Smooth muscle cell (in vitro differentiated cells): ENCODE results near the gene SEMA4D. TPM values are rescaled to one million over a fixed set of nuclear protein-coding genes. Genes with fewer than 3 reads are reported as not detected.

Experiments
- DNase-seq: peaks from one replicate; lab custom pipeline; 2025; ENCODE audit not compliant: unreplicated experiment; lab: John Stamatoyannopoulos, UW
- H2AFZ ChIP-seq: fragments of 200-600 bp; sonication (generic); 2 replicates; pipeline ENCODE4 v1.6.0; 2016; ENCODE audit warnings: antibody characterized with exemption, low read depth, mild to moderate bottlenecking
- H3F3A ChIP-seq: fragments of 200-600 bp; sonication (generic); 2 replicates; pipeline ENCODE4 v1.6.0; 2017; ENCODE audit warnings: antibody characterized with exemption, low read depth
- H3K27ac ChIP-seq: fragments of 200-600 bp; sonication (generic); 2 replicates; pipeline ENCODE4 v1.5.1; 2016; ENCODE audit warnings: low read depth, mild to moderate bottlenecking
- H3K27me3 ChIP-seq: fragments of 200-600 bp; sonication (generic); 2 replicates; pipeline ENCODE4 v1.6.1; 2016; ENCODE audit warnings: low read depth, mild to moderate bottlenecking
- H3K36me3 ChIP-seq: fragments of 200-600 bp; sonication (generic); 2 replicates; pipeline ENCODE4 v1.5.1; 2016; ENCODE audit warnings: low read depth
- H3K4me1 ChIP-seq: fragments of 200-600 bp; sonication (generic); 2 replicates; pipeline ENCODE4 v1.5.1; 2016; ENCODE audit warnings: low read depth
- H3K4me2 ChIP-seq: fragments of 200-600 bp; sonication (generic); 2 replicates; pipeline ENCODE4 v1.6.0; 2016; ENCODE audit warnings: mild to moderate bottlenecking
- H3K4me3 ChIP-seq: fragments of 200-600 bp; sonication (generic); 2 replicates; pipeline ENCODE4 v1.5.1; 2016; ENCODE audit warnings: mild to moderate bottlenecking
- H3K79me2 ChIP-seq: fragments of 200-600 bp; sonication (generic); 2 replicates; pipeline ENCODE4 v1.6.0; 2016; ENCODE audit warnings: low read depth, mild to moderate bottlenecking
- H3K9ac ChIP-seq: fragments of 200-600 bp; sonication (generic); 2 replicates; pipeline ENCODE4 v1.6.0; 2016; ENCODE audit warnings: low read depth
- H3K9me3 ChIP-seq: fragments of 200-600 bp; sonication (generic); replicated peaks from 2 replicates; pipeline ENCODE4 v1.5.1; 2016; ENCODE audit warnings: low read depth
- H4K20me1 ChIP-seq: fragments of 200-600 bp; sonication (generic); 2 replicates; pipeline ENCODE4 v1.6.0; 2016; ENCODE audit warnings: low read depth
- CTCF ChIP-seq: fragments of 200-600 bp; sonication (generic); IDR thresholded peaks from 2 replicates; pipeline ENCODE4 v1.5.1; 2017; ENCODE audit warnings: borderline replicate concordance, mild to moderate bottlenecking, antibody characterized with exemption; ENCODE audit not compliant: insufficient read depth, poor library complexity, severe bottlenecking
- WGBS: methylation state at CpG from one replicate; pipeline ENCODE4 v1.1.7; 2016; ENCODE audit warnings: low lambda C conversion rate; 5-methylcytosine and 5-hydroxymethylcytosine counted together
- polyA plus RNA-seq: library from polyadenylated mRNA; unstranded; fragments of >200 nt; fragmentation: Nextera tagmentation; extraction: Ambion mirVana; gene quantifications from 2 replicates; pipeline ENCODE4 v1.2.1, GENCODE V29; 2016
- total RNA-seq: library from RNA; depleted of rRNA; stranded (reverse); fragments of >200 nt; gene quantifications from 2 replicates; pipeline ENCODE4 v1.2.3, GENCODE V29; 2014

SEMA4D gene
- total and polyA plus RNA-seq, 2 experiments from 2014 or later, result 0.63 to 2.7 TPM

- Histone ChIP-seq H3K27me3 (no peaks in the 10 kb centered on the region), H4K20me1 (no peaks in the 10 kb centered on the region), H3K4me1 (peaks cover 26% of the 10 kb centered on the region), H3K9me3 (no peaks in the 10 kb centered on the region), H3F3A (no peaks in the 10 kb centered on the region), H3K9ac (no peak overlapping the region), H3K4me3 (no peak overlapping the region), H3K79me2 (no peaks in the 10 kb centered on the region), H3K4me2 (no peak overlapping the region), H2AFZ (no peak overlapping the region), H3K36me3 (no peaks in the 10 kb centered on the region), H3K27ac (no peak overlapping the region)
- no peak for DNase-seq
- 95% methylated on average over 5 of the region's 5 CpGs for WGBS
- no peak for TF ChIP-seq CTCF
Observed at GRCh38 chr9:89437772-89438171, 60.1 kb downstream of the SEMA4D start.

GRCh38 chr9:89436963-89437625, 60.8 kb downstream of the SEMA4D start:
- Histone ChIP-seq H3F3A (no peaks in the 10 kb centered on the region), H3K27ac (no peak overlapping the region), H3K9me3 (no peaks in the 10 kb centered on the region), H2AFZ (no peak overlapping the region), H4K20me1 (no peaks in the 10 kb centered on the region), H3K4me3 (no peak overlapping the region), H3K4me1 (peaks cover 26% of the 10 kb centered on the region), H3K36me3 (no peaks in the 10 kb centered on the region), H3K27me3 (no peaks in the 10 kb centered on the region), H3K79me2 (no peaks in the 10 kb centered on the region), H3K4me2 (no peak overlapping the region), H3K9ac (no peak overlapping the region)
- DNase-seq, result no peak
- no peak for TF ChIP-seq CTCF
- 85% methylated on average over 16 of the region's 17 CpGs for WGBS

- Histone ChIP-seq H3F3A (no peaks in the 10 kb centered on the region), H3K27ac (no peak overlapping the region), H2AFZ (no peak overlapping the region), H3K4me3 (no peak overlapping the region), H3K9ac (no peak overlapping the region), H4K20me1 (no peaks in the 10 kb centered on the region), H3K27me3 (no peaks in the 10 kb centered on the region), H3K4me1 (peaks cover 26% of the 10 kb centered on the region), H3K36me3 (no peaks in the 10 kb centered on the region), H3K9me3 (no peaks in the 10 kb centered on the region), H3K4me2 (no peak overlapping the region), H3K79me2 (no peaks in the 10 kb centered on the region)
- TF ChIP-seq CTCF, result no peak
- WGBS, result 95% methylated on average over 13 of the region's 13 CpGs
- no peak for DNase-seq
Observed at GRCh38 chr9:89436326-89436725, 61.6 kb downstream of the SEMA4D start.
